Measurements from ENCODE around the gene MREG. TPM values are rescaled to one million over a fixed set of nuclear protein-coding genes. Genes with fewer than 3 reads are reported as not detected.

The MREG gene
- total RNA-seq, 1 donor from 2014 or later = 10.5 TPM

DNA sequence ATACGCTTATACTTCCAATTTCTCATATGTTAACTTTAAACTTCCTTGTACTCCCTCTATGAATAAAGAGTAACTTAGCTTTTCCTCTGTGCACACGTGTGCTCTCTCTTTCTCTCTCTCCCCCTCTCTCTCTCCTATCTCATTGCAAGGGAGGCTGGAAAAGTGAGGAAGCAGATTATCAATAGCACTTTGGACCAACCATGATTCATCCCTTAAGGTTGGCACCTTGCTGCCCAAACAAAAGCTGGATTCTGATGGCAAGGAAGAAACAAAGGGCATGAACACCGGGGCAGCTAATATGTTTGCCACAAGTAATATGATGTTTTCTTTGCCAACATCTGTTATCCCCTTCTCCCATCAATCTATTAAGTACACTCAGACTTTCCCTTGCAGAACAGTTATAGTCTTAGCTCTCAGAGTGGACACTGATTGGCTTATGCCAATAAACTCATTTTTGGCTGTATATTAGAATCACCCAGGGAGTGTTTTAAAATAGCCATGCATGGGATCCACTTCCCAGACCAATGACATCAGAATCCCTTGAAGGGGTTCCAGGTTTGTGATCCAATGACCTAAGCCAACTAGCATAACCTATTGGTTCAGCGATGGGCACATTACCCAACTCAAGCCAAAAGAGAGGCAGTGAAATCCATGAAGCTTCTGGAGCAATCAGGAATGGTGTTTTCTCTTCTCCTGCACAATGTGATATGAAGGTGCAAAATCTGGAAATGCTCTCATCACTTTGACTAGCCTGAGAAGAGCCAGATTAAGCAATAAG, 60.3 kb downstream of the MREG start:
- Histone ChIP-seq H3K4me3 (ENCODE audit: low read depth, low read length) (no peak overlapping the region), H3K36me3 (ENCODE audit: control insufficient read depth, insufficient read depth, low read length) (no peaks in the 10 kb centered on the region), H3K27me3 (ENCODE audit: control insufficient read depth, insufficient read depth, low read length) (no peaks in the 10 kb centered on the region)
- no peak for DNase-seq (ENCODE audit: low read depth)
- TF ChIP-seq, protein P1, sequence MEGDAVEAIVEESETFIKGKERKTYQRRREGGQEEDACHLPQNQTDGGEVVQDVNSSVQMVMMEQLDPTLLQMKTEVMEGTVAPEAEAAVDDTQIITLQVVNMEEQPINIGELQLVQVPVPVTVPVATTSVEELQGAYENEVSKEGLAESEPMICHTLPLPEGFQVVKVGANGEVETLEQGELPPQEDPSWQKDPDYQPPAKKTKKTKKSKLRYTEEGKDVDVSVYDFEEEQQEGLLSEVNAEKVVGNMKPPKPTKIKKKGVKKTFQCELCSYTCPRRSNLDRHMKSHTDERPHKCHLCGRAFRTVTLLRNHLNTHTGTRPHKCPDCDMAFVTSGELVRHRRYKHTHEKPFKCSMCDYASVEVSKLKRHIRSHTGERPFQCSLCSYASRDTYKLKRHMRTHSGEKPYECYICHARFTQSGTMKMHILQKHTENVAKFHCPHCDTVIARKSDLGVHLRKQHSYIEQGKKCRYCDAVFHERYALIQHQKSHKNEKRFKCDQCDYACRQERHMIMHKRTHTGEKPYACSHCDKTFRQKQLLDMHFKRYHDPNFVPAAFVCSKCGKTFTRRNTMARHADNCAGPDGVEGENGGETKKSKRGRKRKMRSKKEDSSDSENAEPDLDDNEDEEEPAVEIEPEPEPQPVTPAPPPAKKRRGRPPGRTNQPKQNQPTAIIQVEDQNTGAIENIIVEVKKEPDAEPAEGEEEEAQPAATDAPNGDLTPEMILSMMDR (IDR thresholded peaks at IDR 0.05; ENCODE audit: insufficient read depth, low read length, poor library complexity, severe bottlenecking) = no peak

DNA sequence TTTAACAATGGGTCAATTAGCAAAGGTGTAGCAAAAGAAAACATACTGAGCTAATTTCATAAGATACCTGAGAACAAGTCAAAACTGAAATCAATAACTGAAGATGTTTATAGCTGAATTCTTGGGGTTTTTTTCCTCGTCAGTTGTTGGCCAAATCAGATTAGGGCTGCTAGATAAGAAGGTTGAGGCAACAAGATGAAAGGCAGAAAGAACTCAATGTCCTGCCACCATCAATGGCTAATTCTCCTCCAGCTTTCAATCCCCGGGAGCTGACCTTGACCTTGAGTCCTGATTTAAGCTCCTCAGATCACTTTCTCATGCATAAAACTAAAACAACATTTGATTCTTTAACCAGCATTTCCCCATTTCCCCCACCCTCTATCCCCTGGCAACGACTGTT, 61.8 kb downstream of the MREG start:
- Histone ChIP-seq H3K27me3 (ENCODE audit: control insufficient read depth, insufficient read depth, low read length) (no peaks in the 10 kb centered on the region), H3K4me3 (ENCODE audit: low read depth, low read length) (no peak overlapping the region), H3K36me3 (ENCODE audit: control insufficient read depth, insufficient read depth, low read length) (no peaks in the 10 kb centered on the region)
- DNase-seq (ENCODE audit: low read depth) = no peak
- TF ChIP-seq, protein P1 (IDR thresholded peaks at IDR 0.05; ENCODE audit: insufficient read depth, low read length, poor library complexity, severe bottlenecking) = no peak

DNA sequence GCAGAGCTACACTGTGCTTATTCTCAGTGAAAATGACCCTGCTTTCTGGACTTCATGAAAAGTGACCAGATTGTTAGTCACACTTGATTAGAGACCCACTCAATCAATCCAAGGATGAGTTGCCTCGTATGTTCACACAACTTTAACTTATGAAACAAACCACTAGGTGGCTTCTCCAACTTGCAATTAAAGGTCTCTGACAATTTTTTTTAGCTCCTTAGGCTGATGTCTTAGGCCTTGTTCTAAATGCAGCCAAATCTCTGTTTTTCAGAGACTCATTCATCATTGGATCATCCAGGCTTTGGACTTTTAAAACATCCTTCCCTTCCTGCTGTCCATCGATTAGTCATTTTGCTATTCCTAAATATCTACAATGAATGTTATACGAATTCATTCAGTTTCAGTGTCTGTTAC, 63.4 kb downstream of the MREG start:
- H3K4me3 ChIP-seq (ENCODE audit: low read depth, low read length) = no peak overlapping the region
- DNase-seq (ENCODE audit: low read depth) = peak; percentile 23
- TF ChIP-seq, protein P1 (IDR thresholded peaks at IDR 0.05; ENCODE audit: insufficient read depth, low read length, poor library complexity, severe bottlenecking) = peak; percentile 57
- H3K27me3 ChIP-seq (ENCODE audit: control insufficient read depth, insufficient read depth, low read length) = no peaks in the 10 kb centered on the region
- H3K36me3 ChIP-seq (ENCODE audit: control insufficient read depth, insufficient read depth, low read length) = no peaks in the 10 kb centered on the region

DNA sequence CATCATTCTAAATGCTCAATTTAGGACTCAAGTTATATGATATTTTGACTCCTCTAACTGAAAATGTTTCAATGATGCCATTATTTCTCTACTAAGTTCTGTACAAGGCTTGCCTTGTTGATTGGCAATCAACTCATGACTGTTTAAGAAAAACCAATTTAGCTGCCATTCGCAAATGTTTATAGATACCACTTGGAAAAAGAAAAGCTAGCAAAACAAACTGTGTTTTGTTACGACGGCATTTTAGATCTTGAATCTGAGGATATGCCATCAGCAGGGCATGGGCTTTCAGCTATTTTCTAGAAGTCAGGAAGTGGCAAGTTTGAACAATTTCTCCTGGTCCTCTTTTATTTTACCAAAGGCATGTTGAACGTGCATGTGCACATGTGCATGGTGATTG, 65.3 kb downstream of the MREG start:
- no peak overlapping the region for H3K4me3 ChIP-seq (ENCODE audit: low read depth, low read length)
- no peaks in the 10 kb centered on the region for H3K27me3 ChIP-seq (ENCODE audit: control insufficient read depth, insufficient read depth, low read length)
- no peak for DNase-seq (ENCODE audit: low read depth)
- TF ChIP-seq, protein P1 (IDR thresholded peaks at IDR 0.05; ENCODE audit: insufficient read depth, low read length, poor library complexity, severe bottlenecking) = no peak
- no peaks in the 10 kb centered on the region for H3K36me3 ChIP-seq (ENCODE audit: control insufficient read depth, insufficient read depth, low read length)

DNA sequence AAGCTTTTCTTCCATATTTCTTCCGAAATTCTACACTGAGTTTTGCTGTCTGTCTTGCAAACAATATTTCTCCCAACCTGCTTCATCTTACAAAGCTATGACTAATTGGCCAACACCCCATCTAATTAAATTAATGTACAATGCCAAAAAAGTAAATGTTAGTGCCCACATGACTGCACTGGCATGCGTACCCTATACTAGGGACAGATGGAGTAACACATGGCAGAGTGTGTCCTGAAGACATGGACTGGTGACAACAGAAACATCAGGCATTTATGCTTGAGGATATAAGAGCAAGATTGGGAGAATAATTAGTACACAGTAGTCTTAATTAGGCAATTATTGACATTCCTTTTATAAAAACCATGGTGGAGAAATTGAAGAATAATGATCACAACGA, 66.8 kb downstream of the MREG start:
- no peak for DNase-seq (ENCODE audit: low read depth)
- Histone ChIP-seq H3K4me3 (ENCODE audit: low read depth, low read length) (no peak overlapping the region), H3K36me3 (ENCODE audit: control insufficient read depth, insufficient read depth, low read length) (no peaks in the 10 kb centered on the region), H3K27me3 (ENCODE audit: control insufficient read depth, insufficient read depth, low read length) (no peaks in the 10 kb centered on the region)
- TF ChIP-seq, protein P1 (IDR thresholded peaks at IDR 0.05; ENCODE audit: insufficient read depth, low read length, poor library complexity, severe bottlenecking) = no peak

DNA sequence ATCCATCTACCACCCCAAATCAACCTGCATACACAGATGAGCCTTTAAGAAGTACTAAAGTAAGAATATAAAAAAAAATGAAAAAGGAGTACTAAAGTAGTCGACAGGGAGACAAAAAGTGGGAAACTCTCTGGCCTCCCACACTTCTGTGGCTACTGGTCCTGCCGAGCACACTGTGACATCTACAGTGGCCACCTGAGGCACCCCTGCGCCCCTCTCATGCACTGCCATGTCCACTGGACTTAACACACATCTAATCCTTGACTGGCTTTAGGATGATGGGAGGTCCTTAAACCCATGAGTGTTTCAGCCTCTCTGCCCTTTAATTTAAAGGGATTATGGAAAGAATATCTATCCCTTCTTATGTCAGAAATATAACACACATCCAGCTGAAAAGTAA, 71.2 kb downstream of the MREG start:
- no peak for DNase-seq (ENCODE audit: low read depth)
- H3K36me3 ChIP-seq (ENCODE audit: control insufficient read depth, insufficient read depth, low read length) = no peaks in the 10 kb centered on the region
- H3K4me3 ChIP-seq (ENCODE audit: low read depth, low read length) = no peak overlapping the region
- H3K27me3 ChIP-seq (ENCODE audit: control insufficient read depth, insufficient read depth, low read length) = no peaks in the 10 kb centered on the region
- TF ChIP-seq, protein P1 (IDR thresholded peaks at IDR 0.05; ENCODE audit: insufficient read depth, low read length, poor library complexity, severe bottlenecking) = no peak

All from kidney epithelial cell (primary cell).